Retinal pigment epithelial cell (primary cell): ENCODE results near the gene MTNR1A.
"Not testable (repeated sequence)": the region's sequence is repeated elsewhere in the genome, so short reads cannot be mapped to it uniquely, and the experiment has no call there.

Experiments used
- DNase-seq: peaks from one replicate; pipeline ENCODE4 v3.0.0-alpha.2; 2010; ENCODE audit warnings: low read depth
- H3K4me3 ChIP-seq: 2 replicates; pipeline ENCODE4 v1.5.1; 2011; ENCODE audit warnings: mild to moderate bottlenecking, low read length, control low read depth, moderate library complexity
- TF ChIP-seq, protein P1 (sequence below): conservative IDR thresholded peaks from 2 replicates; pipeline ENCODE4 v1.5.1; 2011; ENCODE audit warnings: low read depth, low read length, control low read depth, inconsistent platforms

MTNR1A gene

DNA sequence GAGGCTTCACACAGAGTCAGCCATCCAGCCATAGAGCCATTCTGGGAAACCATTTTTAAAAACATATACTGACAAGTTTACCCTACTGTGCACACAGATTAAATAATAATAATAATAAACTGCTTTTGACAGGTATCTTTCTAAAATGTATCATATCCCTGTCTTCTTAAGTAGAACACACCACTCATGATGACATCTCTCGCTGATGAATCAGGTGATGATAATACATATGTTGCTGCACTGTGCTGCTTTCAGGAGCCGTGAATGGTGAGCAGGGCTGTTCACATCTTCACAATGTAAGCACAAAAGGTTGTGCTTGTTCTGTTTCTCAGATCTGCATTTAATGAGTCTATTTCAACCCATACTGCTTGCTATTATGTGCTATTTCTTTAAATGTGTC is 3.5 kb downstream of the MTNR1A start:
- TF ChIP-seq, protein P1, sequence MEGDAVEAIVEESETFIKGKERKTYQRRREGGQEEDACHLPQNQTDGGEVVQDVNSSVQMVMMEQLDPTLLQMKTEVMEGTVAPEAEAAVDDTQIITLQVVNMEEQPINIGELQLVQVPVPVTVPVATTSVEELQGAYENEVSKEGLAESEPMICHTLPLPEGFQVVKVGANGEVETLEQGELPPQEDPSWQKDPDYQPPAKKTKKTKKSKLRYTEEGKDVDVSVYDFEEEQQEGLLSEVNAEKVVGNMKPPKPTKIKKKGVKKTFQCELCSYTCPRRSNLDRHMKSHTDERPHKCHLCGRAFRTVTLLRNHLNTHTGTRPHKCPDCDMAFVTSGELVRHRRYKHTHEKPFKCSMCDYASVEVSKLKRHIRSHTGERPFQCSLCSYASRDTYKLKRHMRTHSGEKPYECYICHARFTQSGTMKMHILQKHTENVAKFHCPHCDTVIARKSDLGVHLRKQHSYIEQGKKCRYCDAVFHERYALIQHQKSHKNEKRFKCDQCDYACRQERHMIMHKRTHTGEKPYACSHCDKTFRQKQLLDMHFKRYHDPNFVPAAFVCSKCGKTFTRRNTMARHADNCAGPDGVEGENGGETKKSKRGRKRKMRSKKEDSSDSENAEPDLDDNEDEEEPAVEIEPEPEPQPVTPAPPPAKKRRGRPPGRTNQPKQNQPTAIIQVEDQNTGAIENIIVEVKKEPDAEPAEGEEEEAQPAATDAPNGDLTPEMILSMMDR = no peak
- no peak overlapping the region for H3K4me3 ChIP-seq
- DNase-seq = no peak

GRCh38 chr4:186545436-186545835 is 9.9 kb downstream of the MTNR1A start:
- H3K4me3 ChIP-seq = no peak overlapping the region
- DNase-seq = no peak

GRCh38 chr4:186543206-186543605 is 12.2 kb downstream of the MTNR1A start:
- TF ChIP-seq, protein P1 = no peak
- DNase-seq = no peak
- H3K4me3 ChIP-seq = no peak overlapping the region

More at GRCh38 chr4:186545436-186545835, 9.9 kb downstream of the MTNR1A start:
- TF ChIP-seq, protein P1 = no peak

GRCh38 chr4:186541801-186542200 is 13.6 kb downstream of the MTNR1A start:
- no peak for DNase-seq
- H3K4me3 ChIP-seq = no peak overlapping the region
- TF ChIP-seq, protein P1 = no peak

- TF ChIP-seq, protein P1 = no peak
- DNase-seq = no peak
- no peak overlapping the region for H3K4me3 ChIP-seq
Observed at GRCh38 chr4:186537843-186538521, 17.4 kb downstream of the MTNR1A start.

DNA sequence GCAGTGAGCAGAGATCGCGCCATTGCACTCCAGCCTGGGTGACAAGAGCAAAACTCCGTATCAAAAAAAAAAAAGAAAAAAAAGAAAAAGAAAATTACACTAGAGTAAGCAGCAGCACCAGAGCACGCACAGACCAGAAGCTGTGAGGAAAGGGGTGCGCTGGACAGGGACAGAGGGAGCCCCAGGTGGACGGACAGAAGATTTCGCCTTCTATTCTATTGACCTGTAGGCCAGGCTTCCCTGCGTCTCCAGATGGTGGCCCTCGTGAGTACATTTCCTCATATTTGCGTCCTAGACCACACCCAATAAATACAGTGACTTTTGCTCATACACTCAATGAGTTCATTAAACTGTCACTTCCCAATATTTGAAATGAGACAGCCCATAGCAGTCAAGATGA is 19.1 kb downstream of the MTNR1A start:
- TF ChIP-seq, protein P1 = no peak
- no peak overlapping the region for H3K4me3 ChIP-seq
- no peak for DNase-seq

- H3K4me3 ChIP-seq = no peak overlapping the region
- no peak for DNase-seq
- TF ChIP-seq, protein P1 = no peak
Observed at GRCh38 chr4:186534056-186534455, 21.3 kb downstream of the MTNR1A start.

DNA sequence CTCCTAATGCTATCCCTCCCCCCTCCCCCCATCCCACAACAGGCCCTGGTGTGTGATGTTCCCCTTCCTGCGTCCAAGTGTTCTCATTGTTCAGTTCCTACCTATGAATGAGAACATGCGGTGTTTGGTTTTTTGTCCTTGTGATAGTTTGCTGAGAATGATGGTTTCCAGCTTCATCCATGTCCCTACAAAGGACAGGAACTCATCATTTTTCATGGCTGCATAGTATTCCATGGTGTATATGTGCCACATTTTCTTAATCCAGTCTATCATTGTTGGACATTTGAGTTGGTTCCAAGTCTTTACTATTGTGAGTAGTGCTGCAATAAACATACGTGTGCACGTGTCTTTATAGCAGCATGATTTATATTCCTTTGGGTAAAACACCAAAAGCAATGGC is 31.4 kb downstream of the MTNR1A start:
- H3K4me3 ChIP-seq, DNase-seq: not testable (repeated sequence)
